ENCODE data around the gene C9orf50.

C9orf50 gene

DNA sequence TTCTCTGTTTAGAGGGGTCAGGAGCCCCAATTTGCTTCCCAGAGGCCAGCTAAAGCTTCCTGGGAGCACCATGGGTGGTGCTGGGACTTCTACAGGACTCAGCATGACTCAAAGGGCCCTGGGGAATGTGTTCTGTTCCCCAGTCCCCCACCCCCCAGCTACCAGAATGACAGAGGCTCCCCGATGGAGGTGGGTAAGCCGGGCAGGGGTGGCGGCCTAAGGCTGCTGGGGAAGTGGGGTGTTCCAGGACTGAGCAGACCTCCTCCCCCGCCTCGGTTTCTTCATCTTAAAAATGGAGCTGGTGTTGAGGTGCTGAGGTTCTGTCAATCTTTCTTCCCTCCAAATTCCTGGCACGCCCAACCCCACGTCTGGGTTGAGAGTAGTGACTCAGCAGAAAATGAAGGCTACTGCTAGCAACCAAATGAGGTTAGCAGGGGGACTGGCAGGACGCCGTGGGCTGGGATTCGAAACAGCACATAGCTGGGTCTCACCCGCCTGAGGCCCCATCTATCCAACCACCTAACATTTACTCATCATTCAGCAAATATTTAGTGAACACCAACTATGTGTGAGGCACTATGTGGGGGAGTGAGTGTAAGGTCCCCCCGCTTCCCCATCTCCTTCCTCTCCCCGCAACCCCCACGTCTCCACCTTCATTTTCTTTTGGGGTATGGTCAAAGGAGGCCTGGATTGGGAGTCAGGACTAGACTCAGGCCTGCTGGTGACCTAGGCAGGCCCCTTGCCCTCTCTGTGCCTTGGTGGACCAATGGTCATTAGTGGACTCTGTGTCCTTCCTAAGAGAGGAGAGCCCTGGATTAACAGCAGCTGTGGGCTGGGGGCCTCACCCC is 50.2 kb downstream of the C9orf50 start:
- Histone ChIP-seq H3K4me1 (ENCODE audit: control insufficient read depth, insufficient read depth, low read length) (no peaks in the 10 kb centered on the region), H3K36me3 (ENCODE audit: control insufficient read depth in 2 of 2, insufficient read depth in 1 of 2, low read length in 2 of 2) (no peaks in the 10 kb centered on the region), H3K4me3 (ENCODE audit: low read depth, low read length) (no peak overlapping the region), H3K9me3 (ENCODE audit: control insufficient read depth, insufficient read depth, low read depth, low read length) (no peaks in the 10 kb centered on the region), H3K27ac (ENCODE audit: extremely low read depth, low read depth, low read length) (no peak overlapping the region)
- ChIA-PET POLR2A (interaction anchor here (1.2 to 2.0 kb wide), 3 partner anchors 55 to 110 kb away, joined by 3 to 7 read pairs (median 5); partner anchors contain the start of gene NTMT1), CTCF (interaction anchor here (0.6 to 1.7 kb wide), 11 partner anchors 9 to 439 kb away, joined by 3 to 4 read pairs (median 3); no protein-coding TSS in a partner anchor)
- TF ChIP-seq KLF10 (tag by site-specific recombination; IDR thresholded peaks at IDR 0.05) (0 out of 2 replicates have a peak, but pooled peaks have one; percentile 18), ZNF174 (tag by site-specific recombination; IDR thresholded peaks at IDR 0.05) (no peak), GLIS1 (tag by site-specific recombination; IDR thresholded peaks at IDR 0.05) (no peak), YY1 (tag by site-specific recombination; IDR thresholded peaks at IDR 0.05) (no peak), ZBTB20 (tag by site-specific recombination; IDR thresholded peaks at IDR 0.05) (peak; percentile 80), ZNF791 (tag by site-specific recombination; IDR thresholded peaks at IDR 0.05) (no peak), ZIC2 (tag by site-specific recombination; IDR thresholded peaks at IDR 0.05) (peak; percentile 43; the same call in 1 of the 2 replicates), ZNF133 (tag by site-specific recombination; IDR thresholded peaks at IDR 0.05) (no peak), ZNF664 (tag by site-specific recombination; IDR thresholded peaks at IDR 0.05) (no peak), ZNF707 (tag by site-specific recombination; IDR thresholded peaks at IDR 0.05) (no peak), ZBTB8A (tag by site-specific recombination; IDR thresholded peaks at IDR 0.05) (peak; percentile 52; the same call in 1 of the 2 replicates), ZNF112 (tag by site-specific recombination; IDR thresholded peaks at IDR 0.05) (no peak), ZNF23 (tag by site-specific recombination; IDR thresholded peaks at IDR 0.05; ENCODE audit: borderline replicate concordance) (no peak), ZFP41 (tag by site-specific recombination; IDR thresholded peaks at IDR 0.05; ENCODE audit: borderline replicate concordance) (no peak), BCL11A (tag by site-specific recombination; IDR thresholded peaks at IDR 0.05; ENCODE audit: low read depth) (no peak), ZEB2 (tag by site-specific recombination; IDR thresholded peaks at IDR 0.05) (no peak), ZXDB (tag by site-specific recombination; IDR thresholded peaks at IDR 0.05) (no peak), ZNF433 (tag by site-specific recombination; IDR thresholded peaks at IDR 0.05; ENCODE audit: low read depth) (no peak)
- TF ChIP-seq, protein P1, sequence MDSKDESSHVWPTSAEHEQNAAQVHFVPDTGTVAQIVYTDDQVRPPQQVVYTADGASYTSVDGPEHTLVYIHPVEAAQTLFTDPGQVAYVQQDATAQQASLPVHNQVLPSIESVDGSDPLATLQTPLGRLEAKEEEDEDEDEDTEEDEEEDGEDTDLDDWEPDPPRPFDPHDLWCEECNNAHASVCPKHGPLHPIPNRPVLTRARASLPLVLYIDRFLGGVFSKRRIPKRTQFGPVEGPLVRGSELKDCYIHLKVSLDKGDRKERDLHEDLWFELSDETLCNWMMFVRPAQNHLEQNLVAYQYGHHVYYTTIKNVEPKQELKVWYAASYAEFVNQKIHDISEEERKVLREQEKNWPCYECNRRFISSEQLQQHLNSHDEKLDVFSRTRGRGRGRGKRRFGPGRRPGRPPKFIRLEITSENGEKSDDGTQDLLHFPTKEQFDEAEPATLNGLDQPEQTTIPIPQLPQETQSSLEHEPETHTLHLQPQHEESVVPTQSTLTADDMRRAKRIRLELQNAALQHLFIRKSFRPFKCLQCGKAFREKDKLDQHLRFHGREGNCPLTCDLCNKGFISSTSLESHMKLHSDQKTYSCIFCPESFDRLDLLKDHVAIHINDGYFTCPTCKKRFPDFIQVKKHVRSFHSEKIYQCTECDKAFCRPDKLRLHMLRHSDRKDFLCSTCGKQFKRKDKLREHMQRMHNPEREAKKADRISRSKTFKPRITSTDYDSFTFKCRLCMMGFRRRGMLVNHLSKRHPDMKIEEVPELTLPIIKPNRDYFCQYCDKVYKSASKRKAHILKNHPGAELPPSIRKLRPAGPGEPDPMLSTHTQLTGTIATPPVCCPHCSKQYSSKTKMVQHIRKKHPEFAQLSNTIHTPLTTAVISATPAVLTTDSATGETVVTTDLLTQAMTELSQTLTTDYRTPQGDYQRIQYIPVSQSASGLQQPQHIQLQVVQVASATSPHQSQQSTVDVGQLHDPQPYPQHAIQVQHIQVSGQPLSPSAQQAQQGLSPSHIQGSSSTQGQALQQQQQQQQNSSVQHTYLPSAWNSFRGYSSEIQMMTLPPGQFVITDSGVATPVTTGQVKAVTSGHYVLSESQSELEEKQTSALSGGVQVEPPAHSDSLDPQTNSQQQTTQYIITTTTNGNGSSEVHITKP (tag by site-specific recombination; IDR thresholded peaks at IDR 0.05), result peak; percentile 65; the same call in 1 of the 2 replicates
- TF ChIP-seq, protein P2, sequence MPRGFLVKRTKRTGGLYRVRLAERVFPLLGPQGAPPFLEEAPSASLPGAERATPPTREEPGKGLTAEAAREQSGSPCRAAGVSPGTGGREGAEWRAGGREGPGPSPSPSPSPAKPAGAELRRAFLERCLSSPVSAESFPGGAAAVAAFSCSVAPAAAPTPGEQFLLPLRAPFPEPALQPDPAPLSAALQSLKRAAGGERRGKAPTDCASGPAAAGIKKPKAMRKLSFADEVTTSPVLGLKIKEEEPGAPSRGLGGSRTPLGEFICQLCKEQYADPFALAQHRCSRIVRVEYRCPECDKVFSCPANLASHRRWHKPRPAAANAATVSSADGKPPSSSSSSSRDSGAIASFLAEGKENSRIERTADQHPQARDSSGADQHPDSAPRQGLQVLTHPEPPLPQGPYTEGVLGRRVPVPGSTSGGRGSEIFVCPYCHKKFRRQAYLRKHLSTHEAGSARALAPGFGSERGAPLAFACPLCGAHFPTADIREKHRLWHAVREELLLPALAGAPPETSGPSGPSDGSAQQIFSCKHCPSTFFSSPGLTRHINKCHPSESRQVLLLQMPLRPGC (tag by site-specific recombination; IDR thresholded peaks at IDR 0.05), result no peak
- TF ChIP-seq, protein P3, sequence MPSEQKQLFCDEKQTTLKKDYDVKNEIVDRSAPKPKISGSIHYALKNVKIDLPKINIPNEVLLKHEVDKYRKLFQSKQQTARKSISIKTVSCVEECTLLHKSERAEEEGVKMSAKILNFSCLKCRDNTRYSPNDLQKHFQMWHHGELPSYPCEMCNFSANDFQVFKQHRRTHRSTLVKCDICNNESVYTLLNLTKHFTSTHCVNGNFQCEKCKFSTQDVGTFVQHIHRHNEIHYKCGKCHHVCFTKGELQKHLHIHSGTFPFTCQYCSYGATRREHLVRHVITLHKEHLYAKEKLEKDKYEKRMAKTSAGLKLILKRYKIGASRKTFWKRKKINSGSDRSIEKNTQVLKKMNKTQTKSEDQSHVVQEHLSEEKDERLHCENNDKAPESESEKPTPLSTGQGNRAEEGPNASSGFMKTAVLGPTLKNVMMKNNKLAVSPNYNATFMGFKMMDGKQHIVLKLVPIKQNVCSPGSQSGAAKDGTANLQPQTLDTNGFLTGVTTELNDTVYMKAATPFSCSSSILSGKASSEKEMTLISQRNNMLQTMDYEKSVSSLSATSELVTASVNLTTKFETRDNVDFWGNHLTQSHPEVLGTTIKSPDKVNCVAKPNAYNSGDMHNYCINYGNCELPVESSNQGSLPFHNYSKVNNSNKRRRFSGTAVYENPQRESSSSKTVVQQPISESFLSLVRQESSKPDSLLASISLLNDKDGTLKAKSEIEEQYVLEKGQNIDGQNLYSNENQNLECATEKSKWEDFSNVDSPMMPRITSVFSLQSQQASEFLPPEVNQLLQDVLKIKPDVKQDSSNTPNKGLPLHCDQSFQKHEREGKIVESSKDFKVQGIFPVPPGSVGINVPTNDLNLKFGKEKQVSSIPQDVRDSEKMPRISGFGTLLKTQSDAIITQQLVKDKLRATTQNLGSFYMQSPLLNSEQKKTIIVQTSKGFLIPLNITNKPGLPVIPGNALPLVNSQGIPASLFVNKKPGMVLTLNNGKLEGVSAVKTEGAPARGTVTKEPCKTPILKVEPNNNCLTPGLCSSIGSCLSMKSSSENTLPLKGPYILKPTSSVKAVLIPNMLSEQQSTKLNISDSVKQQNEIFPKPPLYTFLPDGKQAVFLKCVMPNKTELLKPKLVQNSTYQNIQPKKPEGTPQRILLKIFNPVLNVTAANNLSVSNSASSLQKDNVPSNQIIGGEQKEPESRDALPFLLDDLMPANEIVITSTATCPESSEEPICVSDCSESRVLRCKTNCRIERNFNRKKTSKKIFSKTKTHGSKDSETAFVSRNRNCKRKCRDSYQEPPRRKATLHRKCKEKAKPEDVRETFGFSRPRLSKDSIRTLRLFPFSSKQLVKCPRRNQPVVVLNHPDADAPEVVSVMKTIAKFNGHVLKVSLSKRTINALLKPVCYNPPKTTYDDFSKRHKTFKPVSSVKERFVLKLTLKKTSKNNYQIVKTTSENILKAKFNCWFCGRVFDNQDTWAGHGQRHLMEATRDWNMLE (tag by site-specific recombination; conservative IDR thresholded peaks at IDR 0.05; ENCODE audit: low read depth), result no peak
- TF ChIP-seq, protein P4, sequence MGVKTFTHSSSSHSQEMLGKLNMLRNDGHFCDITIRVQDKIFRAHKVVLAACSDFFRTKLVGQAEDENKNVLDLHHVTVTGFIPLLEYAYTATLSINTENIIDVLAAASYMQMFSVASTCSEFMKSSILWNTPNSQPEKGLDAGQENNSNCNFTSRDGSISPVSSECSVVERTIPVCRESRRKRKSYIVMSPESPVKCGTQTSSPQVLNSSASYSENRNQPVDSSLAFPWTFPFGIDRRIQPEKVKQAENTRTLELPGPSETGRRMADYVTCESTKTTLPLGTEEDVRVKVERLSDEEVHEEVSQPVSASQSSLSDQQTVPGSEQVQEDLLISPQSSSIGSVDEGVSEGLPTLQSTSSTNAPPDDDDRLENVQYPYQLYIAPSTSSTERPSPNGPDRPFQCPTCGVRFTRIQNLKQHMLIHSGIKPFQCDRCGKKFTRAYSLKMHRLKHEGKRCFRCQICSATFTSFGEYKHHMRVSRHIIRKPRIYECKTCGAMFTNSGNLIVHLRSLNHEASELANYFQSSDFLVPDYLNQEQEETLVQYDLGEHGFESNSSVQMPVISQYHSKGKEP (tag by site-specific recombination; IDR thresholded peaks at IDR 0.05), result no peak
- TF ChIP-seq, protein P5, sequence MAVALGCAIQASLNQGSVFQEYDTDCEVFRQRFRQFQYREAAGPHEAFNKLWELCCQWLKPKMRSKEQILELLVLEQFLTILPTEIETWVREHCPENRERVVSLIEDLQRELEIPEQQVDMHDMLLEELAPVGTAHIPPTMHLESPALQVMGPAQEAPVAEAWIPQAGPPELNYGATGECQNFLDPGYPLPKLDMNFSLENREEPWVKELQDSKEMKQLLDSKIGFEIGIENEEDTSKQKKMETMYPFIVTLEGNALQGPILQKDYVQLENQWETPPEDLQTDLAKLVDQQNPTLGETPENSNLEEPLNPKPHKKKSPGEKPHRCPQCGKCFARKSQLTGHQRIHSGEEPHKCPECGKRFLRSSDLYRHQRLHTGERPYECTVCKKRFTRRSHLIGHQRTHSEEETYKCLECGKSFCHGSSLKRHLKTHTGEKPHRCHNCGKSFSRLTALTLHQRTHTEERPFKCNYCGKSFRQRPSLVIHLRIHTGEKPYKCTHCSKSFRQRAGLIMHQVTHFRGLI (tag by site-specific recombination; IDR thresholded peaks at IDR 0.05), result 0 out of 2 replicates have a peak, but pooled peaks have one; percentile 40
